Vagina (tissue), 2 donors: ENCODE data around the gene IL1RAPL2.

Experiments used
- POLR2A ChIP-seq, 2 donors: fragments of 450-650 bp; IDR thresholded peaks; one replicate each; pipeline ENCODE4 v1.6.1; 2017; ENCODE audit warnings: antibody characterized with exemption in 2 of 2, mild to moderate bottlenecking in 2 of 2, moderate library complexity in 2 of 2
- POLR2AphosphoS5 ChIP-seq, 2 donors: sonication (generic); formaldehyde crosslinking; IDR thresholded peaks; one replicate each; pipeline ENCODE4 v1.9.0; 2017; ENCODE audit warnings: antibody characterized with exemption in 2 of 2, mild to moderate bottlenecking in 2 of 2, low read depth in 1 of 2; ENCODE audit not compliant: insufficient read depth in 1 of 2
- TF ChIP-seq, protein P1 (sequence below), 3 experiments: fragments of 450-650 bp in 2 of 3; fragments of 200-600 bp in 1 of 3; sonication (generic) in 1 of 3; IDR thresholded peaks; one replicate each; pipeline ENCODE4 v1.5.1; 2017 to 2019; ENCODE audit warnings: antibody characterized with exemption in 3 of 3, mild to moderate bottlenecking in 2 of 3, moderate library complexity in 2 of 3

DNA sequence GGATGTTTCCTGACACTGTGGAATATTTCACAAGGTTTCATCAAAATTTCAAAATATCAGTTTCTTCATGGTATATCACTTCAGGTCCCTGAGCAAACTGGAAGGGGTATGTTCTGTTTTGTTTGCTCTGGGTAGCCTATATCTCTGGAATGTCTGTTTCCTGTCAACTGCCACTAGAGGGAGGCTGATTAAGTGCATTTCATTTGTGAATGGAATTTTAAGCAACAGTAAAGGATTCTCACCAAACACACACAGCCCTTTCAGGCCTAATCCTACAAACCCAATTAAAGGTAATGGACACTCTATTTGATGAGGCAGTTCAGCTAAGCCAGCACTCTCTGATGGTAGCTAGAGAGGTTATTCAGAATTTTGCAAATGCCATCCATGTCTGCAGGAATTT, 347.3 kb downstream of the IL1RAPL2 start:
- TF ChIP-seq, protein P1, sequence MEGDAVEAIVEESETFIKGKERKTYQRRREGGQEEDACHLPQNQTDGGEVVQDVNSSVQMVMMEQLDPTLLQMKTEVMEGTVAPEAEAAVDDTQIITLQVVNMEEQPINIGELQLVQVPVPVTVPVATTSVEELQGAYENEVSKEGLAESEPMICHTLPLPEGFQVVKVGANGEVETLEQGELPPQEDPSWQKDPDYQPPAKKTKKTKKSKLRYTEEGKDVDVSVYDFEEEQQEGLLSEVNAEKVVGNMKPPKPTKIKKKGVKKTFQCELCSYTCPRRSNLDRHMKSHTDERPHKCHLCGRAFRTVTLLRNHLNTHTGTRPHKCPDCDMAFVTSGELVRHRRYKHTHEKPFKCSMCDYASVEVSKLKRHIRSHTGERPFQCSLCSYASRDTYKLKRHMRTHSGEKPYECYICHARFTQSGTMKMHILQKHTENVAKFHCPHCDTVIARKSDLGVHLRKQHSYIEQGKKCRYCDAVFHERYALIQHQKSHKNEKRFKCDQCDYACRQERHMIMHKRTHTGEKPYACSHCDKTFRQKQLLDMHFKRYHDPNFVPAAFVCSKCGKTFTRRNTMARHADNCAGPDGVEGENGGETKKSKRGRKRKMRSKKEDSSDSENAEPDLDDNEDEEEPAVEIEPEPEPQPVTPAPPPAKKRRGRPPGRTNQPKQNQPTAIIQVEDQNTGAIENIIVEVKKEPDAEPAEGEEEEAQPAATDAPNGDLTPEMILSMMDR (IDR thresholded peaks at IDR 0.05) = no peak
- TF ChIP-seq POLR2AphosphoS5 (IDR thresholded peaks at IDR 0.05; ENCODE audit: insufficient read depth in 1 of 2, low read depth in 1 of 2) (no peak), POLR2A (IDR thresholded peaks at IDR 0.05) (no peak)
